PC-3 (cell line): Measurements from ENCODE around the gene ETV6.

Experiments
- EZH2 ChIP-seq: fragments of 300-600 bp; sonication (generic); IDR thresholded peaks from one replicate; pipeline ENCODE4 v1.6.1; 2017; ENCODE audit warnings: antibody characterized with exemption, mild to moderate bottlenecking, low read length; ENCODE audit not compliant: unreplicated experiment
- EZH2phosphoT487 ChIP-seq: fragments of 300-600 bp; sonication (generic); IDR thresholded peaks from 2 replicates; pipeline ENCODE4 v1.6.1; 2018; ENCODE audit warnings: mild to moderate bottlenecking, antibody characterized with exemption, low read length, borderline replicate concordance
- TF ChIP-seq, protein P1 (sequence below): fragments of 300-600 bp; sonication (generic); conservative IDR thresholded peaks from 2 replicates; pipeline ENCODE4 v1.5.1; 2017; ENCODE audit warnings: antibody characterized with exemption, low read depth, mild to moderate bottlenecking, low read length

DNA sequence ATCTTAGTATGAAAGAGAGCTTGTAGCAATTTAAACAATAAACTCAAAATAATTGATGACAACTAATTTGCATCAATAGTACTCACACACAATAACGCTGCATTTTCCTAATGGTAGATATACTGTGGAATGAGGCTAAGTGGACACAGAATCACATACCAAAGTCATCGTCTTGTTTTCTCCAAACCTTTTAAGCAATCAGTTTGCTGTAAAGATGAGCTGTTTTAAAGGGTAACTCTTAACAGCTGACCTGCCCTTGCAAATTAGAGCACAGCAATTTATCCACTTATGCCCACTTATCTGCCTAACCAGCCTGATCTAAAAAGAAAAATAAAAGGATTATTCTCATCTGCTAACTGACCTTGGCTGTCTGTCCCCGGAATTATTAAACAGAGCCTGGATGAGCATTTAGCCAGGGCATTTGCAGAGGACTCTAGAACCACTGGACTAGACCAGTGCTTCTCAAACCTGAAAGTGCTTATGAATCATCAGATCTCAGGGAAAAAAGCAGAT, 247.0 kb downstream of the ETV6 start:
- TF ChIP-seq EZH2 (no peak), EZH2phosphoT487 (no peak)
- TF ChIP-seq, protein P1, sequence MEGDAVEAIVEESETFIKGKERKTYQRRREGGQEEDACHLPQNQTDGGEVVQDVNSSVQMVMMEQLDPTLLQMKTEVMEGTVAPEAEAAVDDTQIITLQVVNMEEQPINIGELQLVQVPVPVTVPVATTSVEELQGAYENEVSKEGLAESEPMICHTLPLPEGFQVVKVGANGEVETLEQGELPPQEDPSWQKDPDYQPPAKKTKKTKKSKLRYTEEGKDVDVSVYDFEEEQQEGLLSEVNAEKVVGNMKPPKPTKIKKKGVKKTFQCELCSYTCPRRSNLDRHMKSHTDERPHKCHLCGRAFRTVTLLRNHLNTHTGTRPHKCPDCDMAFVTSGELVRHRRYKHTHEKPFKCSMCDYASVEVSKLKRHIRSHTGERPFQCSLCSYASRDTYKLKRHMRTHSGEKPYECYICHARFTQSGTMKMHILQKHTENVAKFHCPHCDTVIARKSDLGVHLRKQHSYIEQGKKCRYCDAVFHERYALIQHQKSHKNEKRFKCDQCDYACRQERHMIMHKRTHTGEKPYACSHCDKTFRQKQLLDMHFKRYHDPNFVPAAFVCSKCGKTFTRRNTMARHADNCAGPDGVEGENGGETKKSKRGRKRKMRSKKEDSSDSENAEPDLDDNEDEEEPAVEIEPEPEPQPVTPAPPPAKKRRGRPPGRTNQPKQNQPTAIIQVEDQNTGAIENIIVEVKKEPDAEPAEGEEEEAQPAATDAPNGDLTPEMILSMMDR, result no peak
